Epithelial cell of umbilical artery (primary cell): ENCODE data around the gene POLR1E. TPM values are rescaled to one million over a fixed set of nuclear protein-coding genes. Genes with fewer than 3 reads are reported as not detected.

Source experiments
- total RNA-seq: library from RNA; depleted of rRNA; stranded (reverse); fragments of >200 nt; gene quantifications from 2 replicates; pipeline ENCODE4 v1.2.3, GENCODE V29; 2014

POLR1E gene
- 18.5 and 26.0 TPM in 2 replicates for total RNA-seq

GRCh38 chr9:37485389-37486255 is at the start of gene POLR1E:
Gene POLR1E (plus strand): TSS chr9:37485948. CDS start chr9:37486048, 100 bp downstream.

GRCh38 chr9:37465249-37466036 is 20.3 kb upstream of the POLR1E start, which contains the start of gene ZBTB5:
Gene ZBTB5 (minus strand): TSS chr9:37465450. CDS start chr9:37442551, 22,899 bp downstream.

Other genes with a start within 250 kb of the POLR1E start
- 138 and 139 TPM in 2 replicates for gene GRHPR, start 63.3 kb upstream of the POLR1E start, total RNA-seq
- gene ZBTB5, start 20.5 kb upstream of the POLR1E start, total RNA-seq, result 6.5 and 7.3 TPM in 2 replicates
- 6.5 and 7.8 TPM in 2 replicates for gene FBXO10, start 90.4 kb downstream of the POLR1E start, total RNA-seq
- 232 and 241 TPM in 2 replicates for gene TOMM5, start 106.6 kb downstream of the POLR1E start, total RNA-seq
- not detected in 2 replicates for gene FRMPD1, start 165.0 kb downstream of the POLR1E start, total RNA-seq